T-helper 1 cell treated with Interleukin-12 subunit alpha and Interleukin-12 subunit beta and Interleukin-4 antibody, amounts not matched to agents 30 μg/mL and 1 μg/mL, for 36 hours (primary cell): Measurements from ENCODE around the gene NEK9.

Experiments used
- H3K27ac Mint-ChIP-seq: one replicate; pipeline ENCODE4 v1.8.0; 2021; ENCODE audit warnings: mild to moderate bottlenecking, mixed read lengths
- H3K27me3 Mint-ChIP-seq: one replicate; pipeline ENCODE4 v1.8.0; 2021; ENCODE audit warnings: low read depth, mixed read lengths
- H3K36me3 Mint-ChIP-seq: one replicate; pipeline ENCODE4 v1.8.0; 2021; ENCODE audit warnings: low read depth, mixed read lengths
- H3K4me1 Mint-ChIP-seq: one replicate; pipeline ENCODE4 v1.8.0; 2021; ENCODE audit warnings: low read depth, mixed read lengths
- H3K4me3 Mint-ChIP-seq: one replicate; pipeline ENCODE4 v1.8.0; 2021; ENCODE audit warnings: mild to moderate bottlenecking, moderate library complexity, mixed read lengths
- H3K9me3 Mint-ChIP-seq: one replicate; pipeline ENCODE4 v1.8.0; 2021; ENCODE audit warnings: mixed read lengths

The NEK9 gene

DNA sequence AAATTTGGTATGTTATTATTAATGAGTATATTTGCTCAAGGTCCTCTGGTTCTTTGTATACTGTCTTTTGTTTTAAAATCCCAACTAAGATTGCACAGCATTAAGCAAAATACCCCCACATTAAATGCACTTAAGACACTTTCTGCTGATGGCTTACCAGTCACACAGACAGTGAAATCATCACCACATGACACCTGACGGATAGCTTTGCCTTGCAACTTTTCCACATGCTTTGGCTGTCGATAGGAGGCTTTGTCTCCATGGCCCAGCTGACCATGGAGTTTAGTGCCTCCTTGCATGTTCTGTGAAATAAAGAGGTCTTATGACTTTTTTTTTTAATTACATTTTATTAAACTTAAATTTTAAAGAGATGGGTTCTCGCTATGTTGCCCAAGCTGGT, 19.7 kb downstream of the NEK9 start:
- H3K36me3 Mint-ChIP-seq, result peaks cover 55% of the 10 kb centered on the region
- H3K9me3 Mint-ChIP-seq, result no peaks in the 10 kb centered on the region
- no peaks in the 10 kb centered on the region for H3K4me1 Mint-ChIP-seq
- no peak overlapping the region for H3K27ac Mint-ChIP-seq
- no peaks in the 10 kb centered on the region for H3K27me3 Mint-ChIP-seq
- no peak overlapping the region for H3K4me3 Mint-ChIP-seq

DNA sequence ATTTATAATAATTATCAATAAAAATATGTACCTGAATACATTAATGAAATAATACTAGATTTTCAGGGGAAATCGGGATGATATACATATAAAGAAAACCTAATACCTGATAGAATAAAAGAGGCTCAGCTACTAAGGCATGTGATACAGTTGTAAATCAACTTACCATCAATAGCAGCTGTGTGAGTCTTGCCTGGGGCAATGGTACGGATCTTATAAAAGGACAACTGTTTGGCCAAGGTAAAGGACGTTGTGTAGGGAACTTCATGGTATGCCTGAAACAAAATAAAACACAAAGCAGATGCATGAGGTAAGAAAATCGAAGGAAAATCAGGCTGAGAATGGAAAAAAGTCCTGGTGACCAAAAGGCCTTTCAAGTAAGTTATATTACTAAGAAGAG, 25.4 kb downstream of the NEK9 start:
- Mint-ChIP-seq H3K9me3 (no peaks in the 10 kb centered on the region), H3K36me3 (peaks cover 43% of the 10 kb centered on the region), H3K27me3 (no peaks in the 10 kb centered on the region), H3K27ac (no peak overlapping the region), H3K4me3 (no peak overlapping the region), H3K4me1 (peaks cover 2% of the 10 kb centered on the region)

DNA sequence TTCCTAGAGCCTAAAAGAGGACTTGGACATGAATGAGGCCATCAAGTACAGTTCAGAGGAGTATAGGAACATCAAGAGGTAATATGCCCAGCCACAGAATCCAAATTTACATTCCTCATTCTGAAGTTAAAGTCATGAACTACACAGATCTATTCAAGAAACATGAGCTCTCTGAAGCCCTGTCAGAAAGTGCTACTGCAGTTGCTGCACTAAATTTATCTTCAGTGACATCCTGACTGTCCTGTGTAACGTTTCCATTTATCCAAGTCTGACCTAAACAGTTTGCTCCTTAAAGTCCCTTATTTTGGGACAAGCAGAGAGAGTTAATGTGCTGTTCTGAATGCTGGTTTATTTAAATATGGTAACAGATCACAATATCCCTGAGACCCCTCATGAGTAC, 28.2 kb downstream of the NEK9 start:
- H3K4me1 Mint-ChIP-seq, result peaks cover 2% of the 10 kb centered on the region
- H3K4me3 Mint-ChIP-seq, result no peak overlapping the region
- no peaks in the 10 kb centered on the region for H3K27me3 Mint-ChIP-seq
- peaks cover 37% of the 10 kb centered on the region for H3K36me3 Mint-ChIP-seq
- no peaks in the 10 kb centered on the region for H3K9me3 Mint-ChIP-seq
- no peak overlapping the region for H3K27ac Mint-ChIP-seq

DNA sequence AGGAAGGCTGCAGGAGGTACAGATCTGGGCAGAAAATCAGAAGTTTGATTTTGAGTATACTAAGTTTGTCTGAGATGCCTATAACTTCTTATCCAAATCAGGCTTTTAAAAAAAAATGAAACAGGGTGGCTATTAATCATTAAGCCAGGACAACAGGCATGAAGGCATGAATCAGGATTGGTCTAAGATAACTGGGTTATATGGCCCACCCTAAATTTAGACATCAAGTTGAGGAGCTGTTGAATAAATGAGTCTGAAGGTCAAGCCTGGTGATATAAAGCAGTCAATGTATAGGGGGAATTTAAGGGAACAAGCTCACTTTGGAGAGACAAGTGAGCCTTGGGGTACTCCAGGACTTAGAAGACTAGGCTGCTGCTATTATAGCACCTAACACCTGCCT, 28.6 kb downstream of the NEK9 start:
- H3K4me3 Mint-ChIP-seq, result no peak overlapping the region

DNA sequence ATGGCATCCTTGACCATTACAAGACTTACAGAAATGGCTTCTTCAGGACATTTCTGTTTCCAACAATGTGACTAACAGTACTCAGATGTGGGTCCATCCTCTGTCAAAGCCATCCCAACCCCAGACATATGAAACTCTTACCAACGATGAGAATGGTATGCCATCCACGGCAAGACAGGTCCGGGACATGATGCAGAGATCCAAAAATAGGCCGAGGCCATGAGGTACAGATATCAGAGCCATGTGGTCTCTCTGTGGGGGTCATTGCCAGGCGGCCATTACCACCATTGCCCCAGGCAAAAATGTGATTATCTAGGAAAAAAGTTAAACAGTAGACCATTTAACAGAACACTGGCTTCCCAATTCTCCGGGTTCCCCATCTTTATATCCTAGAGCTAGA, 29.9 kb downstream of the NEK9 start:
- Mint-ChIP-seq H3K4me3 (no peak overlapping the region), H3K27ac (no peak overlapping the region), H3K4me1 (peaks cover 2% of the 10 kb centered on the region), H3K27me3 (no peaks in the 10 kb centered on the region), H3K36me3 (peaks cover 31% of the 10 kb centered on the region), H3K9me3 (no peaks in the 10 kb centered on the region)

More for the DNA sequence above, 28.6 kb downstream of the NEK9 start:
- Mint-ChIP-seq H3K36me3 (peaks cover 33% of the 10 kb centered on the region), H3K4me1 (peaks cover 2% of the 10 kb centered on the region), H3K27ac (no peak overlapping the region), H3K9me3 (no peaks in the 10 kb centered on the region), H3K27me3 (no peaks in the 10 kb centered on the region)

DNA sequence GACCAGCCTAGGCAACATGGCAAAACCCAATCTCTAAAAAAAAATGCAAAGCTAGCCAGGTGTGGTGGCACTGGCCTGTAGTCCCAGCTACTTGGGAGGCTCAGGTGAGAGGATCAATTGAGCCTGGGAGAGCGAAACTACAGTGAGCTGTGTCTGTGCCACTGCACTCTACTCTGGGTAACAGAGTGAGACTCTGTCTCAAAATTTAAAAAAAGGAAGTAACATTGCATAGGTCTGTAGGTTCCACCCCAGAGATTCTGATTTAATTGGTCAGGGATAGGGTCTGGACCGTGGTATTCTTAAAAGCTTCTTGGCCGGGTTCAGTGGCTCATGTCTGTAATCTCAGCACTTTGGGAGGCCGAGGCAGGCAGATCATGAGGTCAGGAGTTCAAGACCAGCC, 31.2 kb downstream of the NEK9 start:
- Mint-ChIP-seq H3K27ac (no peak overlapping the region), H3K27me3 (no peaks in the 10 kb centered on the region), H3K4me3 (no peak overlapping the region), H3K4me1 (peaks cover 2% of the 10 kb centered on the region), H3K9me3 (no peaks in the 10 kb centered on the region), H3K36me3 (peaks cover 31% of the 10 kb centered on the region)

DNA sequence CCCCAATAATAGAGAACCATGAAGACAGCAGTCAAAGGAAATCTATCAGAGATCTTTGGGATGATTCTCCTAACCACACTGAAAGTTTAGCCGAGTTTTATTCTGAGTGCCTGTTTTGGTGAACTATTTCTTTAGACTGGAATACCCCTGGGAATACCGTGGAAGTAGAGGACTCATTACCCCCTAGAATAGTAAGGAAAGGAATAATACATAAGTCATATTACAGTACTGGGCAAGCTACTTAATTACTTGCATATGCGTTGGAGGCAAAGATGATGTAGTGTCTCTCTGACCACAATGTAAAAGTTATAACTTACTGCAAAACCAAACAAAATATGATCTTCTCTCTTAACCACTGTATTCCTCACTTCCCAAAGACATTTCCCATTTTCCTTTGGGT, 32.0 kb downstream of the NEK9 start:
- Mint-ChIP-seq H3K36me3 (peaks cover 33% of the 10 kb centered on the region), H3K4me3 (no peak overlapping the region), H3K27ac (no peak overlapping the region), H3K27me3 (no peaks in the 10 kb centered on the region), H3K4me1 (peaks cover 2% of the 10 kb centered on the region), H3K9me3 (no peaks in the 10 kb centered on the region)

DNA sequence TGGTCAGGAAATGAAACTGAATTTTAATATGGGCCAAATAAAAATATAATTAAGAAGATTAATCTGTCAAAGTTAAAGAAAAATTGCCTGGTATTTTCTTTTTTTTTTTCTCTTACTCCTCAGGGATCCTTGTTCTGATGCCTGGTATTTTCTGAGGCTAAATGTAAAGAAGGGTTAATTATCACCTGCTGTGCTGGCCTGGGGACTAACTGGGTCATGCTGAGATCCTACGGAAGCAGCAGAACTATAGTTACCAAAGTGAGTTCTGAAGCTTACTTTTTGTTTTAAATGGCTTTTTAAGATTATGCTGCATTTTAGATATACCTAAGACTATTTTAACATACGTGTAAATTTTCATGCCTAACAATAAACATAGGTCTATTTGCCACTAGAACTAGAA, 34.1 kb downstream of the NEK9 start:
- no peaks in the 10 kb centered on the region for H3K9me3 Mint-ChIP-seq
- no peak overlapping the region for H3K4me3 Mint-ChIP-seq
- H3K27ac Mint-ChIP-seq, result no peak overlapping the region
- H3K4me1 Mint-ChIP-seq, result no peaks in the 10 kb centered on the region
- peaks cover 20% of the 10 kb centered on the region for H3K36me3 Mint-ChIP-seq
- H3K27me3 Mint-ChIP-seq, result no peaks in the 10 kb centered on the region

DNA sequence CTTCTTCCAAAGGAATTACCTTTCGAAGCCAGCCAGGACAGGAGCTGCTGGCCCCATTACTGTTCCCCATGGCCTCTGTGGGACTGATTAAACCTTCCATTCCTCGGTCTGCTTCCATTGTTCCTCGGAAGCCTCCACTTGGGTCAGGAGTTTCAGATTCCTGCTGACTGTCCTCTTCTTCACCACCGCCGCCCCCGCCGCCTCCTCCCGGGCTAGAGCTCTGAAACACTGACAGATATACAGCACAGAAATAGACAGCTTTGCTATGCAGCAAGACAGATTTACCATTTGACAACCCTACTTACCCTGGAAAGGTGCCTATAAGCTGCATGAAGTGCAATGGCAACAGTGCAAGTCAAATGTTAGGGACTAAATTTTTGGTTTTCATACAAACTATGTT, 35.6 kb downstream of the NEK9 start:
- H3K36me3 Mint-ChIP-seq, result peaks cover 22% of the 10 kb centered on the region
- no peak overlapping the region for H3K4me3 Mint-ChIP-seq
- H3K4me1 Mint-ChIP-seq, result no peaks in the 10 kb centered on the region
- no peak overlapping the region for H3K27ac Mint-ChIP-seq
- no peaks in the 10 kb centered on the region for H3K9me3 Mint-ChIP-seq
- H3K27me3 Mint-ChIP-seq, result no peaks in the 10 kb centered on the region

DNA sequence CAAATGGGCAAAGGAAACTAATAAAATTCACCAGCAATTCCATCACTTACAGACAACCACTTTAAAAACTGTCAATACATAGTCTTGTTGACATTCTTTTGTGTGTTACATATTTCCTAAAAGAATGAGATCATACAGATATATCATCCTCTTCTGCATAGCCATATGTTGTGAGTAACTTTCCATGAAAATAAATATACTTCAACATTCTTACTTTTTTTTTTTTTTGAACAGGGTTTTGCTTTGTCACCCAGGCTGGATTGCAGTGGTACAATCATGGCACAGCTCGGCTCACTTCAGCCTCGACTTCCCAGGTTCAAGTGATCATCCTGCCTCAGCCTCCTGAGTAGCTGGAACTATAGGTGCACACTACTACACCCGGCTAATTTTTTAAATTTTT, 36.5 kb downstream of the NEK9 start:
- H3K4me3 Mint-ChIP-seq, result no peak overlapping the region
- no peaks in the 10 kb centered on the region for H3K27me3 Mint-ChIP-seq
- peaks cover 24% of the 10 kb centered on the region for H3K36me3 Mint-ChIP-seq
- H3K27ac Mint-ChIP-seq, result no peak overlapping the region
- no peaks in the 10 kb centered on the region for H3K4me1 Mint-ChIP-seq
- H3K9me3 Mint-ChIP-seq, result no peaks in the 10 kb centered on the region

DNA sequence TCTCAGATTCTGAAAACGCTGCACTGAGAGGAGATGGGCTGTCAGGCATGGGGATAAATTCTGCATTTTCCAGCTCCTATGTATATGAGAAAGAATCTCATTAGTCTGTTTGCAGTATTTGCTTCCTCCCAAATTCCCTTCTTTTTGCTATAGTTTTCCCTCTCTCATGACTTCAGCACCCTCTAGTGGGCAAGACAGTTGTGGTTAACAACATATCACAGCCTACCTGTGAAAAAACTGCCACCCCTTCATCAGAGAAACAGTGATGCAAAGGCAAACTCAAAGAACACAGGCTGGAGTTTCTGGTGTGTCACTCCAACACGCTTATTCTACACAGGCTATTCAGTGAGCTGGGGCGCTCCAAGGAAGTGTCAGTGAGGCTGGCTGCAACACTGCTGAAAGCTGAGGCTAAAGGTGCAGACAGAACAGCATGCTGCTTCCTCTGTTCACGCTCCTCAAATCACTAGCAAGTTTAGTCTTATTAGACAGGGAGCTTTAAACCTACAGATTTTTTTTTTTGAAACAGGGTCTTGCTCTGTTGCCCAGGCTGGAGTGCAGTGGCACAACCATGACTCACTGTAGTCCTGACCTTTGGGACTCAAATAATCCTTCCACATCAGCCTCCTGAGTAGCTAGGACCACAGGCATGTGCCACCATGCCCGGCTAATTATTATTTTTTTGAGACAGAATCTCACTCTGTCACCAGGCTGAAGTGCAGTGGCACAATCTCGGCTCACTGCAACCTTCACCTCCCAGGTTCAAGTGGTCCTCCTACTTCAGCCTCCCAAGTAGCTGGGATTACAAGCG, 38.1 kb downstream of the NEK9 start:
- no peaks in the 10 kb centered on the region for H3K27me3 Mint-ChIP-seq
- no peaks in the 10 kb centered on the region for H3K4me1 Mint-ChIP-seq
- H3K9me3 Mint-ChIP-seq, result no peaks in the 10 kb centered on the region
- no peak overlapping the region for H3K4me3 Mint-ChIP-seq
- H3K27ac Mint-ChIP-seq, result no peak overlapping the region
- H3K36me3 Mint-ChIP-seq, result peaks cover 31% of the 10 kb centered on the region

DNA sequence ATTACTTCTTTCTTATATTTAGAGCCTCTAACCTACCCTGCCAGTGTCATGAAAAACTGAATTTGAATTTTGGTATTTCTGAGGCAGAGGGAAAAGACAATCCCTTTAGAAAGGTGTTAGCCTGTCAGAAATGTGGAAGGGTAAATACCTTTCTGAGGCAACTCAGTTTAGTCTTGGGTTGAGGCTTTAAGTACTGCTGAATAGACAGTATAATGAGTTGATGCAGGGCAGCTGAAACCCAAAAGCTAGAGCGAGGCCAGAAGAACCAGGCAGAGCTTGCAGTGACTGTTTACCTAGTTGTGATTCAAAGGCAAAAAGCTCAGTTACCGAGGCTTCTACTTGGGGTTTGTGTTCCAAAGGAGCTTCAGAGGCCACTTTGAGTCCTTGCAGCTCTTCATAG, 38.7 kb downstream of the NEK9 start:
- no peak overlapping the region for H3K27ac Mint-ChIP-seq
- peaks cover 33% of the 10 kb centered on the region for H3K36me3 Mint-ChIP-seq
- H3K4me3 Mint-ChIP-seq, result no peak overlapping the region
- H3K4me1 Mint-ChIP-seq, result no peaks in the 10 kb centered on the region
- no peaks in the 10 kb centered on the region for H3K27me3 Mint-ChIP-seq
- H3K9me3 Mint-ChIP-seq, result no peaks in the 10 kb centered on the region

DNA sequence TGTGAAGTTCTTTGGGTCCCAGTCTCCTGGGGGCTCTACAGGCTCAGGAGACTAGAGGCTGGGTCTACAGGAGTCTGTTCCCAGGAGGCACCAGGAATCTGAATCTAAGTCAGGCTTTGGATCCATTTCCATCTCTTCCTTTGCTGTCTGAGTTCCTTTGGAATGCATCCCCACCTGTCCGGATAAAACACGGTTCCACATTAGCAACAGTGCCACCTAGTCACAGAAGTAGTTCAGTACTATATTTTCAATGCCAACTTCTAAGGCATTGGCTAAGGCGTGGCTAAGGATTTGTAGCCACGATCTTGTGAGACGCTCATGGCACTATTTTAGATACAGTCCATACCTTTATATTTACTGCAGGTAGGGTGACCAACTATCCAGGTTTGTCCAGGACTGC, 42.3 kb downstream of the NEK9 start:
- H3K4me1 Mint-ChIP-seq, result no peaks in the 10 kb centered on the region
- no peak overlapping the region for H3K27ac Mint-ChIP-seq
- no peak overlapping the region for H3K4me3 Mint-ChIP-seq
- H3K9me3 Mint-ChIP-seq, result no peaks in the 10 kb centered on the region
- no peaks in the 10 kb centered on the region for H3K27me3 Mint-ChIP-seq
- peaks cover 28% of the 10 kb centered on the region for H3K36me3 Mint-ChIP-seq

DNA sequence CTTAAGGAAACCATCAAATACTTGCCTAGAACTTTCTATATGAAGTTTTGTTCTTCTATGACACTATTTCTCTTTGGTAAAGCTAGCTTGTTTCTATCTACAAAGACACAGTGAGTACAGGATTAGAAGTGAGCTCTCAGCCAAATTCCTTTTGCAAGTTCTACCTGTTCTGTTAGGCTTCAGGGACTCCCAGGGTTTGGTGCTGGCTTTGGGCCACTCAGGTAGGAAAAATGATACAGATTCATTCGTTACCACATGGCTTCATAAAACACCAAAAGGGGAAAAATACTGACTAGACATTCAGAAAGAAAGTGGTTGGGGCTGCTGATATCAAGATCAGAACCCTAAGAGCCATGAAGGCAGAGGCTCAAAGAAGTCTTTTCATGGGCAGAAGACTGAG, 43.6 kb downstream of the NEK9 start:
- Mint-ChIP-seq H3K36me3 (peaks cover 28% of the 10 kb centered on the region), H3K4me3 (no peak overlapping the region), H3K27me3 (no peaks in the 10 kb centered on the region), H3K9me3 (no peaks in the 10 kb centered on the region), H3K27ac (no peak overlapping the region), H3K4me1 (no peaks in the 10 kb centered on the region)

DNA sequence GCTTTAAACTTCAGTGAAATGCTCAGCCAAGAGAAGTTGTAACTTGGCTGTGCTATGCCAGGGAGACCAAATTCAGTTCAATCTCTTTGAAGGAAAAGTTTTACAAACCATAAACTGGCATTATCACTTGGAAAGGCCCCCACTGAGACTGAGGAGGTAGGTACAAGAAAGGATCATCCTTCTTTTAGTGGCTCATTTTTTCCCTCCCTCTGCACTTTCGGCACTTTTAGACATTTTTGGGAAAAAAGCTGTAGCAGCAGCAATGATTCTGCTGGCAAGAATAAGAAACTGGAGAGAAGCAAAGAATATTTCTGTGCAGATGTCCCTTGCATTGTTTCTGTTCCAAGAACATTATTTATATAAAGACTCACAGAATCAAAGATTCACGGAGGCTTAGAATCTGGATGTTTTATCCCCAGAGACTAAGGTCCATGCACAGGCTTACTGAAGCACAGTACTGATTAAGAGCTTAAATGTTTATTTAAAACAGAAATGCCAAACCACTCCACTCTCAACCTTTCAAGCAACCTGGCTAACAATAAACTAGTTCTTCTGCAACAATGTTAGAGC, 45.1 kb downstream of the NEK9 start:
- Mint-ChIP-seq H3K4me1 (no peaks in the 10 kb centered on the region), H3K4me3 (no peak overlapping the region), H3K36me3 (peaks cover 24% of the 10 kb centered on the region), H3K27me3 (no peaks in the 10 kb centered on the region), H3K27ac (no peak overlapping the region), H3K9me3 (no peaks in the 10 kb centered on the region)
